GM18870 (cell line): Measurements from ENCODE around the gene DNAH3.
"Not testable (repeated sequence)": the region's sequence is repeated elsewhere in the genome, so short reads cannot be mapped to it uniquely, and the experiment has no call there.

Source experiments
- ATAC-seq: cut with Tn5 transposase; IDR thresholded peaks from one replicate; pipeline ENCODE4 v1.9.1; 2021; ENCODE audit warnings: moderate library complexity; ENCODE audit not compliant: unreplicated experiment

The DNAH3 gene

DNA sequence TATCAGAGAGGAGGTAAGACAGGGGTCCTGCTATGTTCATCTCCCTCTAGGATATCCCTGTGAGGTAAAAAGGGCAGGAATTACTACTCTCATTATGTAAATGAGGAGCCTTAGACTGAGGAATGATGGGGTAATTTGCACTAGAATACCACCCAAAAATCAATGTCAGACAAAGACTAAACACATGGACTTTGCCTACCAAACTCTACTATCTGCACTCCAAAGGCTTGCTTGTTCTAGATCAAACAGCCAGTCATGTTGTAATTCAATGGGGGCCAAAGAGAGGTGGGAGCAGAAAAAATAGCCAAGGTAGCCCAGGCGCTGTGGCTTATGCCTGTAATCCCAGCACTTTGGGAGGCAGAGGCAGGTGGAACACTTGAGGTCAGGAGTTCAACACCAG lies 129.3 kb downstream of the DNAH3 start:
- no peak for ATAC-seq

DNA sequence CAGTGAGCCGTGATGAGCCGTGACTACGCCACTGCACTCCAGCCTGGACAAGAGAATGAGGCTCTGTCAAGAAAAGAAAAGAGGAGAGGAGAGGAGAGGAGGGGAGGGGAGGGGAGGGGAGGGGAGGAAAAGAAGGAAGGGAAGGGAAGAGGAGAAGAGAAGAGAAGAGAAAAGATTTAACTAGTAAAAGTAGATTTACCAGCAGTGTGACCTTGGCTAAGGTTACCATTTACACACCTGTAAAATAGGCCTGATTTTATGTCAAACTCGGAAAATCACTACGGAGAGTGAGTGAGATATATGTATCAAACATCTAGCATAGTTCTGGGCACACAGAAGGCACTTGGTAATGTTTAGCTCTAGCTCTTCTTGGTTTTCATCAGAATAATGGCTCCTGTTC lies 140.8 kb downstream of the DNAH3 start:
- ATAC-seq: no peak

DNA sequence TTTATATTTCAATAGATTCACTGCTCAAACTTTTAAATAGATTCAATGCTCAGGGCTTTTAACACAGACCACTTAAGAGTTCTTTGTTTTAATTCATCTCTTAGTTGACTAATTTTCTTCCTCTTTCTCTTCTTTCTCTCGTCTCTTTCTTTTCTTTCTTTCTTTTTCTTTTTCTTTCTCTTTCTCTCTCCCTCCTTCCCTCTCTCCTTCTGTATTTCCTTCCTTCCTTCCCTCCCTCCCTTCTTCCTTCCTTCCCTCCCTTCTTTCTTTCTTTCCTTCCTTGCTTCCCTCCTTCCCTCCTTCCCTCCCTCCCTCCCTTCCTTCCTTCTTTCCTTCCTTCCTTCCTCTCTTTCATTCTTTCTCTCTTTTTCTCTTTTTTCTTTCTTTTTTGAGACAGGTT lies 145.6 kb downstream of the DNAH3 start:
- no peak for ATAC-seq

DNA sequence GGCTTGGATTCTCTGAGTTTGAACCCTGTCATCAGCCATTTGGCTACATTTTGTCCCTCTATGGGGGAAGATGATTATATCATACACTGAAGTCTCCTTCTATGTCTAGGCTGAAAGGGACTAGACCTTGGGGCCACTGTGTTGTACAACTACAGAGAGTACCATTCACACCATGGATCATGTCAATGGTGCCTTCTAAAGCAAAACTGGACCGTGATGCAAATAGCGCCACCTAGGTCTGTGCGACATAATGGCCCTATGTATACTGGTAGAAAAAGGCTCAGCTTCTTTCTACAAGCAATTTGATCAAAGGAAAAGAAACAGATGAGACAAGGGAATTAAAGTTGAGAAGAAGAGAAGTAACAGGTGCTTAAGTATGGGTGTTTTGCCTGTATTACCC lies 149.4 kb downstream of the DNAH3 start:
- ATAC-seq: no peak

DNA sequence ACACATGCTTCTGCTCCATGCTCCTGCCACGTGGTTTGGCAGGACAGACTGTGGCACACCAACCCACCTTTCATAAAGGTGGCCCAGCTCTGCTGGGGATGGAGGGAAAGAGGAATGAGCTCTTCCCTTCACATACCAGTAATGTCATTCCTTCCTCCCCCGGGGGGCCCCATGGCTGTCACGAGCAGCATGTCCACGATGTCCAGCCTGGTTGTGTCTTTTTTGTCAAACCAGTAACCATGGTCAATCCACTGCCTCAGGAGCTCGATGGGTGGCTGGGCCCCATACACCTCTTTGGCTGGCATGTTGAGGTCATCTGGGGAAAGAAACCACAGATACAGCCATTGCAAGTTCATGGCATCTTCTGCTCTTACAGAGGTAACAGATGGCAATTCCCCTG lies 153.5 kb downstream of the DNAH3 start:
- no peak for ATAC-seq

DNA sequence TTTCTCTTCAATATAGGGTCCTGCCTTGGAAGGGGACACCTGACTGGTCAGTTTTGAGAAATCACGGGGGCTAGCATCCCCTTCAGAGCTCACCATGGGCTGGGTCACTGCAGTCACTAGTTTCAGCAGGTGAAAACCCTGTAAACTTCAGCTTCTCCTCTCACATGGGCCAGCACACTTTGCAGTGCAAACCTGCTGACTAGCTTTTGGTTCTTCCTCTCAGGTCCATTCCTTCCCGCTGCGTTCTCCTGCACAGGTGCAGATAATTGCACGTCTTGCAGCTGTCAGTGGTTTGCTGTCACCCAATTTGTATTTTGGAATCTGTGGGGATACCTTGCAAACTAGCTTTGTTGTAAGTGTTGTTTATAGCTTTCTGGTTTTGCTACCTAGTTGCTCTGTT lies 154.9 kb downstream of the DNAH3 start:
- ATAC-seq: no peak

DNA sequence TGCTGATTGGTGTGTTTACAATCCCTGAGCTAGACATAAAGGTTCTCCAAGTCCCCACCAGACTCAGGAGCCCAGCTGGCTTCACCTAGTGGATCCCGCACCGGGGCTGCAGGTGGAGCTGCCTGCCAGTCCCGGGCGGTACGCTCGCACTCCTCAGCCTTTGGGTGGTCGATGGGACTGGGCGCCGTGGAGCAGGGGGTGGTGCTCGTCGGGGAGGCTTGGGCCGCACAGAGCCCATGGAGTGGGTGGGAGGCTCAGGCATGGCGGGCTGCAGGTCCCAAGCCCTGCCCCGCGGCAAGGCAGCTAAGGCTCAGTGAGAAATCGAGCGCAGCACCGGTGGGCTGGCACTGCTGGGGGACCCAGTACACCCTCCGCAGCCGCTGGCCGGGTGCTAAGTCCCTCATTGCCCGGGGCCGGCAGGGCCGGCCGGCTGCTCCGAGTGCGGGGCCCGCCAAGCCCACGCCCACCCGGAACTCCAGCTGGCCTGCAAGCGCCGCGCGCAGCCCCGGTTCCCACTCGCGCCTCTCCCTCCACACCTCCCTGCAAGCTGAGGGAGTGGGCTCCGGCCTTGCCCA lies 161.1 kb downstream of the DNAH3 start:
- not testable (repeated sequence) for ATAC-seq

DNA sequence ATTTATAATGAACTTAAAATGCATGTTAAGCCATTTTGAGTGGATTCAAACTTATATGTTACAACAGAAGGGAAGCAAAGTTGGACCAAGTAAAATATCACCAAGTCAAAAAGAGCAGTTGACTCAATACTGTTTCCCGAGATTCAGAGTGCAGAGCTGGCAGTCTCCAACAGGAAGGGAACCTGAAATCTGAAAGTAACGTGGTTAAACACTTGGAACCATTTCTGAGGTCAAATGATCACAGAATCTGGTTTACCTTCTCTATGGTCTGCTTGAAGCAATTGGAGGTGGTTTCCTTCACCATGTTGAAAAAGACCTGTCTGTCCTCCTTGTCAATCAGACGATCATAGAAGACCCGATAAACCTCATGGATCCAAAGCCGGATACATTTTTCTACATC lies 163.6 kb downstream of the DNAH3 start:
- ATAC-seq: no peak

DNA sequence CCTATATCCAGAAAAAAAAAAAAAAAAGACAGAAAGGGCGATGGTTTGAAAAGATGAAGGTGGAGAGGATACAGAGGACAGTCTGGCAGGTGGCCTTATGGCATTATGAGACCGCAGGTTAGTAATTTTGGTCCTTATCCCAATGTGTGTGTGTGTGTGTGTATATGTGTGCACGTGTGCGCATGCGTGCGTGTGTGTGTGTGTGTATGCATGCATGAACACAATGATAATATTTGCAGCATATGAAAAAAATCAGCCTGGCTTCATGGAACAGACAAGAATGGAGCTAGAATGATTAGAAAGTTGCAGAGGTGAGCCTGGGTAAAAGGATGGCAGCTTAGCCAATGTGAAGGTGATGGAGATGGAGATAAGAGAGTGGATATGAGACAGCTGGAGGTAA lies 166.6 kb downstream of the DNAH3 start:
- ATAC-seq: no peak

DNA sequence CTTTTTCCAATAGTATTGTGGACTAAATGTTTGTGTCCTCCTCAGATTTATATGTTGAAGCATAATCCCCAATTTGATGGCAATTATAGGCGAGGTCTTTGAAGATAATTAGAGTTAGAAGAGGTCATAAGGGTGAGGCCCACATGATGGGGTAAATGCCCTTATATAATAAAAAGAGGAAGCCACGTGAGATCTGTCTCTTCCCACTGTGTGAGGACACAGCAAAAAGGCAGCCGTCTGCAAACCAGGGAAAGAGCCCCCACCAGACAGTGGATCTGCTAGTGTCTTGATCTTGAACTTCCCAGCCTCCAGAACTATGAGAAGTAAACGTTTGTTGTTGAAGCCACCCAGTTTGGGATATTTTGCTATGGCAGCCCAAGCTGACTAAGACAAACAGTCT lies 174.1 kb downstream of the DNAH3 start:
- ATAC-seq: no peak

DNA sequence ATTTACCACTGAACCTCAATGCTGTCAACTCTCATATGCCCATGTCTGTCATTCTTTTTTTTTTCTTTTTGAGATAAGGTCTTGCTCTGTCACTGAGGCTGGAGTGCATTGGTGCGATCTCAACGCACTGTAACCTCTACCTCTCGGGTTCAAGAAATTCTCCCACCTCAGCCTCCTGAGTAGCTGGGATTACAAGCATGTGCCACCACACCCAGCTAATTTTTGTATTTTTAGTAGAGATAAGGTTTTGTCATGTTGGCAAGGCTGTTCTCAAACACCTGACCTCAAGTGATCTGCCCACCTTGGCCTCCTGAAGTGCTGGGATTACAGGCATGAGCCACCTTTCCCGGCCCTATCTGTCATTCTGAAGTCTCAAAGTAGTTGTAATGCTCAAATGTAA lies 177.4 kb downstream of the DNAH3 start:
- not testable (repeated sequence) for ATAC-seq

DNA sequence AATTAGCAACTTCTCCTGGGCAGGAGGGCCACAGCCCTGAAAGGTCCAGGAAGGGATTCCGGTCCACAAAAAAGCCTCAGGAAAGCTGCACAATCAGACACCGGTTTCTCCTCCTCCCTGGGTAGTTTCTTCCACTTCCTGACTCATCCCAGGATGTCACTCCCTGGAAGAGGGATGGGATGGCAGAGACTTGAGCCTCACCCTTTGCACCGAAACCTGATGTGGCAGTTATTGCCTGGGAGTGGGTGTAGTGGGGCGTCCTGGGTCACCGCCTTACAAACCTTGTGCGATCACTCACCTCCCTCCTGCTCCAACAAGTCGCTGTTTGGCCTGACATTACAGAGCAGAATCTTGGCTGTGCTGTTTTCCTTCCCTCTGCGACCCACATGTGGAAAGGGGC lies 179.2 kb downstream of the DNAH3 start:
- no peak for ATAC-seq

DNA sequence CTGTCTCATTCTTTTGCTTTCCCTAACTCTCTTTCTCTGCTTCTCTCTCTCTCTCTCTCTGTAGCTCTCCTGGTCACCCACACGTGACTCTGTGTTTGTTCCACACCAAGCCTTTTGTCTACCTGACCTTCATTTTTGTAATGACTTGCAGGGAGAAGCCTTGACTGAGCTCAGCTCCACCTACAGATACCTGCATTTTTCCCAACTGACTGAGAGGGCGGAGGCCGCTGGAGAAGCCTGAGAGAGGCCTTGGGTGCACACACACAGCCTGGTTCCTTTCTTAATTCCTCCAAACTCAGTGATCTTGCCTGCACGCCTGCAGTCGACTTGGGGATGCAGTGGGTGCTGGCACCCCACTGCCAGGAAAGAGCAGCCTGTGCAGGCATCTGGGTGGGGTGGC lies 181.3 kb downstream of the DNAH3 start:
- ATAC-seq: no peak

DNA sequence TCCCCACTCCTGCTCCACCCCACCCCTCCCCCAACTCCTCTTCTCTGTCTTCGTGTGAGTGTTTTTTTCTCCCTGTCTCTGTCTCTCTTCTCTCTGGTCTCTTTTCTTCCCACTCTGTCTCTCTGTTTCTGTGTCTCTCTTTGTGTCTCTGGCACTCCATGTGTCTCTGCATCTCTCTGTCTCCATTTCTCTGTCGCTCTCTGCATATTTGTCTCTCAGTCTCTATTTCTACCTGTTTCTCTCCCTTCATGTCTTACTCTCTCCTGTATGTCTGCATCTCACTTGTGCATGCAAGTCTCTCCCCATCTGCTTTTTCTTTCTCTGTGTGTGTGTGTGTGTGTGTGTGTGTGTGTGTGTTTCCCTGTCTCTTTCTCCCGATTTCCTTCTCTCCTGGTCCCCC lies 181.9 kb downstream of the DNAH3 start:
- no peak for ATAC-seq

DNA sequence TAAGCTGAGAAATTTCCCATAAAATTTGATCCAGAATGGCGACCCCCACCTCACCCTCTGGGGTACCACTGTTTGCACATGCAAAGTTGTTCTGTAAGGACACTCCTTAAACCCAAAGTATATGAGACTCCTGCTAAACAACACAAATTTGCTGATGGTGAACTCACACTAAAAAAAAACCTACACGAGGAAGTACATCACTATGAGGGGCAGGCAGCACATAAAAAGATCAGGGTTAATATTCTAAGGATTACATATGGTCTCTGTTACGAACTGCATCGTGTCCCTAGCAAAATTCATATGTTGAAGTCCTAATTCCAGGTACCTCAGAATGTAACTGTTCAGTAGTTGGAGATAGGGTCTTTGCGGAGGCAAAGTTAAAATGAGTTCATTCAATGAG lies 189.7 kb downstream of the DNAH3 start:
- ATAC-seq: no peak

DNA sequence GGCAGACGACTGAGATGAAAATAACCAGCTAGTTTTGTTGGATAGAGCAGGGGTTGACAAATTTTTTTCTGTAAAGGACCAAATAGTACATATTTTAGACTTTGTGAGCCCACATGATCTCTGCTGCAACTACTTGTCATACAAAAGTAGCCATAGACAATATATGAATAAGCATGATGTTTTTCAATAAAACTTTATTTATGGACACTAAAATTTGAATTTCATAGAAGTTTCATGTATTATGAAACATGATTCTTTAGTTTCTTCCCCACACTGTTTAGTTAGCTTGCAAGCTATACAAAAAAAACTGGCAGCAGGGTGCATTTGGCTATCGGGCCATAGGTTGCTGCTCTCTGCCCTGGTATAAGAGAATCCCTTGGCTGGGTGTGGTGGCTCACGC lies 193.5 kb downstream of the DNAH3 start:
- no peak for ATAC-seq

DNA sequence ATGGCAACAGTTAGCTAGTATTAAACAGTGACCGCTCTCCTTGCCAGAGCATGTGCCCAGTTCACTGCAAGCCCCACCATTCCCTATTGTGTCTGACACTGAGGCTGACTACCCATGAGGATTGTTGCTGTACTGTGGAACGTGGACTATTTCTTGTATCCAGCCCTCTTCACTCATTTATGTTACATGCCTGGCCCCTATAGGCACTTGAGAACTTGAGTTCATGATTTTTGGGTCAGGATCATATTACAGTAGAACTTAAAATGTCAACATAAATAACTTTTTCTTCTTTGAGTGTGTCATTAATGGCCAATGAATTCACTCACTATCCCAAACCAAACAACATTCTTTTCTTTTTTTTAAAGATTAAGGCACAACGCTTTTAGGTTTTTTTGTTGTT lies 194.3 kb downstream of the DNAH3 start:
- ATAC-seq: no peak

DNA sequence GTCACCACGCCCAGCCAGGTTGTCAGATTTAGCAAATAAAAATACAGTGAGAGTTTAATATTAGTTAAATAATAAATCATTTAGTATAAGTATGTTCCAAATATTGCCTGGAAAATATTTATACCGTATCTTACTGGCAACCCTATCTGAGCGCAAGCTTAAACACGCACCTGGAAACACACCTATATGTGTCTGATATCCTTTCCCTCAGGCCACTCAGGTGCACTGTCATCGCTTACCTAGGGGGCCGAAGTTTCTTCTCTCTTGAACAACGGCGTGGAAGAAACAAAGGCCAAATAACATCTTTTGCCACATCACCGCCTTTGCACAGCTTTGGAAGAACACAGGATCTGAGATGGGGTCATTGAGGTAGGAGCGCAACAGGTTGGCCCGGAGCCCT lies 196.1 kb downstream of the DNAH3 start:
- ATAC-seq: no peak

DNA sequence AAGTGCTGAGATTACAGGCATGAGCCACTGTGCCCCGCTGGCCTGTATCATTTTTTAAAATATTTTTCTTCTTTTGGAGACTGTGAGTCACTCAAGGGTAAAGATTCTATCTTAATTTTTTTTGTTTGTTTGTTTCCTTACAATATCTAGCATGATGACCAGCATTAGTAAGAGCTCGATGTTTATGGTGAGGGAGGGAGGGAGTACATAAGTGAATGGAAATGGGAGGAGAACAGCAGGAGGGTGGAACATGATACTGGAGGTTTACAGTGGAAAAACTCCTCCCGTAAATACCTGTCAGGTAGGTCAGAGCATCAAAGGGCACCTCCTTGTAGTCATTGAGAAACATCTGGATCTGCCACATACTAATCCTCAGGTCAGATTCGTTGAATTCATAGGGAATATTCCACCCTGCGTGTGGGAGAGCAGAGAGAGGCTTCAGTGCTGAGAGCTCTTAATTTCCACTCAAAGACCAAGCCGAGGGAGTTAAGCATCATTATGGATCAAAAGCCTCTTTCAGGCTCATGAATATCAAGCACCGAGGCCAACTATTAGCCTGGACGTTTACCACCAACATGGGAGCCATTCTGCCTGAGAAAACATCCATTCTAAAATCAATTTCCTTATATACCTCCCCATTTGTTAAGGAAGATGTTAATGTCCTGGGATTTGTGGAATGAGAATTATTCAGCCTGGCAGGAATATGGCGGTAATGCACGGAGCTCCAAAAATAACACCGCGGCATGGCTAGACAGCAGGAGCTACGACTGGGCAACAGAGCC lies 198.3 kb downstream of the DNAH3 start:
- ATAC-seq: no peak

DNA sequence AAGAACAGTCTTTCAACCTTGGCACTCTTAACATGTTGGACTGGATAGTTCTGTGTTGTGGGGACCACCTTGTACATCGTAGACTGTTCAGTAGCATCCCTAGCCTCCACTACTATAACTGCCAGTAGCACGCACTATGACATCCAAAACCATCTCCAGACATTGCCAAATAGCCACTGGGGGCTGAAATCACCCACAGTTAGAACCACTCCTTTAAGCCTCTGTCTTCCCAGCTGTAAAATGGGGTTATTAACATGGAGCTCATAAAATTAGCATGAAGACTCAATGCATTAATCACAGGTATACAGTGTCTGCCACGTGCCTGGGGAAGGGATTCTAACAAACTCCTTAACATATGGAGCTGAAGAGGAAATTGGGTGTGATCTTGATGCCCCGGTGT lies 200.4 kb downstream of the DNAH3 start:
- no peak for ATAC-seq

DNA sequence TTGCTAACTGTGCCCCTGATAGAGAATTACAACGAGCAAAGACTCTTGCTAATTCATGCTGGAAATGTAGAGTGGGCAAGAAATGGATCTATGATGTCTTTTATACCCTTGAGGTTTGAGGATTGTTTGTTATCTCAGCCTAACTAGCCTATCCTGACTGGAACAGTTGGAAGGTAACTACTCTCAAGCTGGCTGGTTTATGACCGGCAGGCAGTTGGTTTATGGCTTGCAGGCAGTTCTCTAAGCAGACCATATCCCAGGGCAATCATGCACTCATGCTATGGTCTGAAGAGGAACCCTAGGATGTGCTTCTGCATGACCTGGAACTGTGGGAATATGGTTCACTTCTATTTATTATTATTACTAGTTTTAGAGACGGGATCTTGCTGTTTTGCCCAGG lies 201.0 kb downstream of the DNAH3 start:
- no peak for ATAC-seq

DNA sequence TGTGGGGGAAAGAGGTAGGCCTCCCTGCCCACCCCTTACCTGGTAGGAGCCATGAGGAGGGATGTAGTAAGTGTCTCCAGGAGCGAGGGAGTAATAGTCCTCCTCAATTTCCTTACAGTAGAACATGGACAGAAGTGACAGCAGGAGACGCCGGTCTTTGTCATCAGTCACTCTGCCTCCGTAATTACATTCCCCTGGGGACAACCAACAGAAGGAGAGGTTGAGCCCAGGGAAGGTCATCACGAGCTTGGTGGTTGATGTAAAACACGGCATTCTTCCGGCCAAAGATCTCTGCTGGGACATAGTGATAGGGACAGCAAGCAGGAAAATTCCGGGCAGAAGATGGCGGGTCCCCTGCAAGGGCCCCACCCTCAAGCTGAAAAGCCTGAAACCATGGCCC lies 202.2 kb downstream of the DNAH3 start:
- no peak for ATAC-seq

DNA sequence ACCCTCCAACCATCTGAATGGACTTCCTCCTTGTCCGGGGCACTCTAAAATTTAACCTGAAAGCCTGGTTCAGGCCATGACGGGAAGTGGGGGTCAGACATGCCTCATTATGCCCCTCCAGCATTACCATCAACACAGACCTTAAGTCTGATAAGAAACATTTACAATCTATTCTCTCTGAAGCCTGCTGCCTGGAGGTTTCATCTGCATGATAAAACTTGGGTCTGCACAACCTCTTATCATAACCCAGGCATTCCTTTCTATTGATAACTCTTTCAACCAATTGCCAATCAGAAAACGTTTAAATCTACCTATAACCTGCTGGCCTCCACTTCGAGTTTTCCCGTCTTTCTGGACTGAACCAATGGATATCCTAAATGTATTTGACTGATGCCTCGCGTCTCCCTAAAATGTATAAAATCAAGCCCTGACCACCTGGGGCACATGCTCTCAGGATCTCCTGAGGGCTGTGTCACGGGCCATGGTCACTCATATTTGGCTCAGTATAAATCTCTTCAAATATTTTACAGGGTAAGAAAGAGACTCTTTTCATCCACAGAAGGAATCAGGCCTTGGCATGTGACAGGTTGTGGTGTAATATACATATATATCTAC lies 204.5 kb downstream of the DNAH3 start:
- ATAC-seq: no peak
